ENCODE data around the gene MARK3. TPM values are rescaled to one million over a fixed set of nuclear protein-coding genes. Genes with fewer than 3 reads are reported as not detected.
A peak's percentile ranks its signal among the peaks of the same experiment; 100 is the strongest.

The MARK3 gene
- polyA plus RNA-seq, 3 donors = 29.3 to 163 (median 44.7) TPM

GRCh38 chr14:103393676-103394626, 8.7 kb downstream of the MARK3 start:
- Histone ChIP-seq H3K9ac (ENCODE audit: insufficient read depth, low read length, poor library complexity, severe bottlenecking) (no peak overlapping the region), H3K79me2 (ENCODE audit: insufficient read depth, low read length) (peaks cover 100% of the 10 kb centered on the region), H3K4me2 (replicated peaks; ENCODE audit: extremely low read depth, low read length, poor library complexity, severe bottlenecking) (peak overlapping the region; percentile 26), H3K36me3 (replicated peaks in 1 of 2; ENCODE audit: control insufficient read depth in 1 of 2, insufficient read depth in 2 of 2, low read length in 2 of 2) (no peaks in the 10 kb centered on the region), H3K9me3 (replicated peaks in 1 of 2; ENCODE audit: control insufficient read depth in 1 of 2, insufficient read depth in 1 of 2, low read length in 2 of 2) (no peaks in the 10 kb centered on the region), H2AFZ (ENCODE audit: insufficient read depth, low read depth, low read length, poor library complexity, severe bottlenecking) (no peak overlapping the region), H3K27ac (ENCODE audit: low read depth in 1 of 2, low read length in 2 of 2) (peak overlapping the region in 1 of 2 donors; percentile 27), H3K4me3 (replicated peaks in 1 of 3; ENCODE audit: low read depth in 2 of 3, low read length in 3 of 3) (no peak overlapping the region), H3K4me1 (ENCODE audit: control insufficient read depth in 1 of 2, insufficient read depth in 2 of 2, low read length in 2 of 2) (peaks cover 39 to 80% of the 10 kb centered on the region in 2 donors), H4K20me1 (ENCODE audit: insufficient read depth, low read length) (peaks cover 100% of the 10 kb centered on the region), H3K27me3 (ENCODE audit: control insufficient read depth in 2 of 2, insufficient read depth in 2 of 2, low read length in 2 of 2) (no peaks in the 10 kb centered on the region)
- DNase-seq = no peak
- WGBS (ENCODE audit: insufficient coverage) = 80% methylated on average over 1 of the region's 9 CpGs
- Mint-ChIP-seq H3K27me3 (ENCODE audit: low read depth in 3 of 3) (no peaks in the 10 kb centered on the region), H3K27ac (peak overlapping the region in 5 of 7 donors; percentile 23 to 73 (median 61)), H3K4me3 (no peak overlapping the region), H3K4me1 (peaks cover 58% of the 10 kb centered on the region), H3K9me3 (no peaks in the 10 kb centered on the region), H3K36me3 (no peaks in the 10 kb centered on the region)
- intact Hi-C loops (cut with micrococcal nuclease) = no loop called here
- peak; percentile 94 for TF ChIP-seq CTCF (IDR thresholded peaks at IDR 0.05)

- H3K9me3 ChIP-seq (replicated peaks in 1 of 2; ENCODE audit: control insufficient read depth in 1 of 2, insufficient read depth in 1 of 2, low read length in 2 of 2) = no peaks in the 10 kb centered on the region
- H3K27ac Mint-ChIP-seq = peak overlapping the region in 6 of 7 donors; percentile 38 to 78 (median 55)
- no peaks in the 10 kb centered on the region for H3K36me3 ChIP-seq (replicated peaks in 1 of 2; ENCODE audit: control insufficient read depth in 1 of 2, insufficient read depth in 2 of 2, low read length in 2 of 2)
- H3K4me2 ChIP-seq (replicated peaks; ENCODE audit: extremely low read depth, low read length, poor library complexity, severe bottlenecking) = no peak overlapping the region
- H3K27me3 ChIP-seq (ENCODE audit: control insufficient read depth in 2 of 2, insufficient read depth in 2 of 2, low read length in 2 of 2) = no peaks in the 10 kb centered on the region
- H3K4me3 Mint-ChIP-seq = no peak overlapping the region
- H3K27ac ChIP-seq (ENCODE audit: low read depth in 1 of 2, low read length in 2 of 2) = peak overlapping the region in 1 of 2 donors; percentile 27
- H3K27me3 Mint-ChIP-seq (ENCODE audit: low read depth in 3 of 3) = no peaks in the 10 kb centered on the region
- no peaks in the 10 kb centered on the region for H3K36me3 Mint-ChIP-seq
- intact Hi-C loops (cut with micrococcal nuclease) = no loop called here
- H3K79me2 ChIP-seq (ENCODE audit: insufficient read depth, low read length) = peaks cover 100% of the 10 kb centered on the region
- WGBS (ENCODE audit: insufficient coverage) = 67% methylated on average over 1 of the region's 2 CpGs
- H4K20me1 ChIP-seq (ENCODE audit: insufficient read depth, low read length) = peaks cover 100% of the 10 kb centered on the region
- H3K4me1 Mint-ChIP-seq = peaks cover 67% of the 10 kb centered on the region
- no peak overlapping the region for H2AFZ ChIP-seq (ENCODE audit: insufficient read depth, low read depth, low read length, poor library complexity, severe bottlenecking)
- H3K9me3 Mint-ChIP-seq = peaks cover 0 to 2% (median 0%) of the 10 kb centered on the region in 7 donors
- no peak for DNase-seq
- no peak overlapping the region for H3K9ac ChIP-seq (ENCODE audit: insufficient read depth, low read length, poor library complexity, severe bottlenecking)
- no peak for TF ChIP-seq CTCF (IDR thresholded peaks at IDR 0.05)
- peaks cover 42 to 91% of the 10 kb centered on the region in 2 donors for H3K4me1 ChIP-seq (ENCODE audit: control insufficient read depth in 1 of 2, insufficient read depth in 2 of 2, low read length in 2 of 2)
- H3K4me3 ChIP-seq (replicated peaks in 1 of 3; ENCODE audit: low read depth in 2 of 3, low read length in 3 of 3) = no peak overlapping the region
Measured at GRCh38 chr14:103395244-103395643, 10.0 kb downstream of the MARK3 start.

Measured in CD14-positive monocyte (primary cell).